ENCODE data around the gene OLFML1. TPM values are rescaled to one million over a fixed set of nuclear protein-coding genes. Genes with fewer than 3 reads are reported as not detected.

OLFML1 gene
- total and polyA plus RNA-seq, 10 of the 15 experiments (the other 5 are each of a cell fraction or from before 2014, with no cell fraction given), result 0.04 to 0.71 (median 0.21) TPM; not detected in 6

DNA sequence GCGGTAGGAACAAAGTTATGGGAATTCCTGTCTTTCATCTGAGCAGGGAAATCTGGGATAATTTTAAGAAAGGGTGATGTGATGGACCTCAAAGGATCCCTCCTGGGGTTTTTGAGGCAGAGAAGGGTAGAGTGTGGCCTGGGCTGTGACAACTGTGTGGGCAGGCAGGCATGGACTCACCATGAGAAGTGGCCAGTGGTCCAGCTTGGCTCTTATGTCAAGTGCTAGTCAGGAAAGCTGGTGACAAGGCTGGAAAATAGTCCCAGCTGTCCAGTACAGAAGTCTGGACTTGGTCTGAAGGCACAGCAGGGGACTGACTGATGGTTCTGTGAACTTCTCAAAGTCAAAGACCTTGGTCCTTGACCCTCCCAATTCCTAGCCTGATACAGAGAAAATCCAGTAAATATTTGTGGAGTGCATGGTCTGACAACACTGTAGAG lies 30.2 kb downstream of the OLFML1 start:
- H4K20me1 ChIP-seq (ENCODE audit: control insufficient read depth, insufficient read depth), result no peaks in the 10 kb centered on the region
- no peaks in the 10 kb centered on the region for H3K9me3 ChIP-seq (replicated peaks; ENCODE audit: control insufficient read depth, insufficient read depth, low read length)
- FAIRE-seq, result no peak
- no peaks in the 10 kb centered on the region for H3K27me3 ChIP-seq (replicated peaks in 1 of 2; ENCODE audit: control insufficient read depth in 2 of 2, insufficient read depth in 2 of 2, low read length in 1 of 2)
- H3K4me2 ChIP-seq (ENCODE audit: control insufficient read depth, insufficient read depth), result peak overlapping the region; percentile 97
- ChIA-PET POLR2A (interaction anchor here (0.6 to 2.5 kb wide), 9 partner anchors 9 to 832 kb away, joined by 3 to 8 read pairs (median 3); partner anchors contain the start of gene MRPL17), RAD21 (ENCODE audit: unreplicated experiment) (interaction anchor here (0.8 to 2.7 kb wide), 14 partner anchors 9 to 471 kb away, joined by 3 to 11 read pairs (median 4); no protein-coding TSS in a partner anchor), CTCF (interaction anchor here (0.6 to 8.1 kb wide), 14 partner anchors 8 to 984 kb away, joined by 3 to 67 read pairs (median 5); partner anchors contain the start of gene EIF3F), SMC1A (ENCODE audit: uncharacterized antibody, unreplicated experiment) (interaction anchor here (0.7 to 6.8 kb wide), 26 partner anchors 8 to 468 kb away, joined by 3 to 69 read pairs (median 4); partner anchors contain the start of gene OLFML1)
- ATAC-seq, result no peak
- no peak overlapping the region for H2AFZ ChIP-seq (ENCODE audit: control insufficient read depth, low read depth, low read length)
- TSS peak; percentile 63 for BruUV-seq (replicated peaks)
- intact Hi-C loops (cut with micrococcal nuclease; ENCODE audit: unreplicated experiment), result loop anchor here (10.0 kb wide), 1 partner anchor 771 kb away; no protein-coding TSS in a partner anchor
- peak overlapping the region; percentile 92 for H3K4me3 ChIP-seq
- TF ChIP-seq, protein P1, sequence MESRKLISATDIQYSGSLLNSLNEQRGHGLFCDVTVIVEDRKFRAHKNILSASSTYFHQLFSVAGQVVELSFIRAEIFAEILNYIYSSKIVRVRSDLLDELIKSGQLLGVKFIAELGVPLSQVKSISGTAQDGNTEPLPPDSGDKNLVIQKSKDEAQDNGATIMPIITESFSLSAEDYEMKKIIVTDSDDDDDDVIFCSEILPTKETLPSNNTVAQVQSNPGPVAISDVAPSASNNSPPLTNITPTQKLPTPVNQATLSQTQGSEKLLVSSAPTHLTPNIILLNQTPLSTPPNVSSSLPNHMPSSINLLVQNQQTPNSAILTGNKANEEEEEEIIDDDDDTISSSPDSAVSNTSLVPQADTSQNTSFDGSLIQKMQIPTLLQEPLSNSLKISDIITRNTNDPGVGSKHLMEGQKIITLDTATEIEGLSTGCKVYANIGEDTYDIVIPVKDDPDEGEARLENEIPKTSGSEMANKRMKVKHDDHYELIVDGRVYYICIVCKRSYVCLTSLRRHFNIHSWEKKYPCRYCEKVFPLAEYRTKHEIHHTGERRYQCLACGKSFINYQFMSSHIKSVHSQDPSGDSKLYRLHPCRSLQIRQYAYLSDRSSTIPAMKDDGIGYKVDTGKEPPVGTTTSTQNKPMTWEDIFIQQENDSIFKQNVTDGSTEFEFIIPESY (IDR thresholded peaks at IDR 0.05), result no peak
- TF ChIP-seq ZZZ3 (IDR thresholded peaks at IDR 0.05; ENCODE audit: control insufficient read depth, insufficient read length, low read depth) (no peak), JUND (IDR thresholded peaks at IDR 0.05; ENCODE audit: low read depth, low read length) (no peak), SIN3A (IDR thresholded peaks at IDR 0.05; ENCODE audit: low read depth, low read length) (no peak), EZH2 (IDR thresholded peaks at IDR 0.05; ENCODE audit: borderline replicate concordance, control insufficient read depth, low read depth, low read length) (no peak), RAD51 (IDR thresholded peaks at IDR 0.05) (no peak), TAF1 (IDR thresholded peaks at IDR 0.05; ENCODE audit: borderline replicate concordance, low read depth, low read length) (no peak), TCF7 (IDR thresholded peaks at IDR 0.05; ENCODE audit: borderline replicate concordance) (no peak), NFXL1 (IDR thresholded peaks at IDR 0.05; ENCODE audit: borderline replicate concordance) (no peak), MYB (IDR thresholded peaks at IDR 0.05; ENCODE audit: borderline replicate concordance, low read depth, low read length) (no peak), GATAD2B (conservative IDR thresholded peaks at IDR 0.05; ENCODE audit: low read depth) (no peak)
- TF ChIP-seq, protein P2, sequence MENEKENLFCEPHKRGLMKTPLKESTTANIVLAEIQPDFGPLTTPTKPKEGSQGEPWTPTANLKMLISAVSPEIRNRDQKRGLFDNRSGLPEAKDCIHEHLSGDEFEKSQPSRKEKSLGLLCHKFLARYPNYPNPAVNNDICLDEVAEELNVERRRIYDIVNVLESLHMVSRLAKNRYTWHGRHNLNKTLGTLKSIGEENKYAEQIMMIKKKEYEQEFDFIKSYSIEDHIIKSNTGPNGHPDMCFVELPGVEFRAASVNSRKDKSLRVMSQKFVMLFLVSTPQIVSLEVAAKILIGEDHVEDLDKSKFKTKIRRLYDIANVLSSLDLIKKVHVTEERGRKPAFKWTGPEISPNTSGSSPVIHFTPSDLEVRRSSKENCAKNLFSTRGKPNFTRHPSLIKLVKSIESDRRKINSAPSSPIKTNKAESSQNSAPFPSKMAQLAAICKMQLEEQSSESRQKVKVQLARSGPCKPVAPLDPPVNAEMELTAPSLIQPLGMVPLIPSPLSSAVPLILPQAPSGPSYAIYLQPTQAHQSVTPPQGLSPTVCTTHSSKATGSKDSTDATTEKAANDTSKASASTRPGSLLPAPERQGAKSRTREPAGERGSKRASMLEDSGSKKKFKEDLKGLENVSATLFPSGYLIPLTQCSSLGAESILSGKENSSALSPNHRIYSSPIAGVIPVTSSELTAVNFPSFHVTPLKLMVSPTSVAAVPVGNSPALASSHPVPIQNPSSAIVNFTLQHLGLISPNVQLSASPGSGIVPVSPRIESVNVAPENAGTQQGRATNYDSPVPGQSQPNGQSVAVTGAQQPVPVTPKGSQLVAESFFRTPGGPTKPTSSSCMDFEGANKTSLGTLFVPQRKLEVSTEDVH (IDR thresholded peaks at IDR 0.05; ENCODE audit: low read depth, partially characterized antibody), result no peak
- TF ChIP-seq, protein P3, sequence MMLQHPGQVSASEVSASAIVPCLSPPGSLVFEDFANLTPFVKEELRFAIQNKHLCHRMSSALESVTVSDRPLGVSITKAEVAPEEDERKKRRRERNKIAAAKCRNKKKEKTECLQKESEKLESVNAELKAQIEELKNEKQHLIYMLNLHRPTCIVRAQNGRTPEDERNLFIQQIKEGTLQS (IDR thresholded peaks at IDR 0.05; ENCODE audit: borderline replicate concordance, extremely low read depth, low read depth, low read length), result no peak
- TF ChIP-seq, protein P4, sequence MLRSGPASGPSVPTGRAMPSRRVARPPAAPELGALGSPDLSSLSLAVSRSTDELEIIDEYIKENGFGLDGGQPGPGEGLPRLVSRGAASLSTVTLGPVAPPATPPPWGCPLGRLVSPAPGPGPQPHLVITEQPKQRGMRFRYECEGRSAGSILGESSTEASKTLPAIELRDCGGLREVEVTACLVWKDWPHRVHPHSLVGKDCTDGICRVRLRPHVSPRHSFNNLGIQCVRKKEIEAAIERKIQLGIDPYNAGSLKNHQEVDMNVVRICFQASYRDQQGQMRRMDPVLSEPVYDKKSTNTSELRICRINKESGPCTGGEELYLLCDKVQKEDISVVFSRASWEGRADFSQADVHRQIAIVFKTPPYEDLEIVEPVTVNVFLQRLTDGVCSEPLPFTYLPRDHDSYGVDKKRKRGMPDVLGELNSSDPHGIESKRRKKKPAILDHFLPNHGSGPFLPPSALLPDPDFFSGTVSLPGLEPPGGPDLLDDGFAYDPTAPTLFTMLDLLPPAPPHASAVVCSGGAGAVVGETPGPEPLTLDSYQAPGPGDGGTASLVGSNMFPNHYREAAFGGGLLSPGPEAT (IDR thresholded peaks at IDR 0.05; ENCODE audit: low read depth), result no peak
- in situ Hi-C loops (cut with MboI), result loop anchor here (25.0 kb wide), 1 partner anchor 1828 kb away; the partner anchor contains the start of genes TRIM22 and TRIM5
- H3K79me2 ChIP-seq (ENCODE audit: control insufficient read depth, insufficient read depth, low read length), result peaks cover 75% of the 10 kb centered on the region
- peaks cover 33% of the 10 kb centered on the region for H3K4me1 ChIP-seq (ENCODE audit: control insufficient read depth, insufficient read depth, low read length)
- peak overlapping the region; percentile 99 for H3K27ac ChIP-seq (ENCODE audit: control insufficient read depth, insufficient read depth)
- DNase-seq (ENCODE audit: low read depth, low spot score), result no peak
- no peaks in the 10 kb centered on the region for H3K36me3 ChIP-seq (ENCODE audit: control insufficient read depth in 2 of 2, insufficient read depth in 2 of 2, low read length in 1 of 2)
- 39% methylated on average over 1 of the region's 1 CpG for WGBS (ENCODE audit: insufficient coverage, insufficient replicate concordance, low lambda C conversion rate, missing lambda C conversion rate)
- peak overlapping the region; percentile 96 for H3K9ac ChIP-seq (ENCODE audit: control insufficient read depth, insufficient read depth, low read length)
